HepG2 (cell line): ENCODE measurements around the gene HECTD3.
"Not testable (repeated sequence)": the region's sequence is repeated elsewhere in the genome, so short reads cannot be mapped to it uniquely, and the experiment has no call there.

Experiments used
- HOXA7 ChIP-seq: sonication (generic); formaldehyde crosslinking; IDR thresholded peaks from 2 replicates; pipeline ENCODE4 v1.8.1; 2022; ENCODE audit warnings: mild to moderate bottlenecking, missing genetic modification reagents, moderate library complexity
- MBD4 ChIP-seq: IDR thresholded peaks from 2 replicates; pipeline ENCODE4 v1.6.1; 2012; ENCODE audit warnings: low read length, inconsistent platforms, borderline replicate concordance
- PBX3 ChIP-seq: sonication (generic); formaldehyde crosslinking; IDR thresholded peaks from 2 replicates; pipeline ENCODE4 v1.8.1; 2023; ENCODE audit warnings: missing genetic modification reagents, inconsistent platforms, borderline replicate concordance
- ZNF143 ChIP-seq: sonication (generic); formaldehyde crosslinking; IDR thresholded peaks from 2 replicates; pipeline ENCODE4 v1.4.0; 2020; ENCODE audit warnings: missing genetic modification reagents
- ZNF274 ChIP-seq: sonication (generic); formaldehyde crosslinking; IDR thresholded peaks from 2 replicates; pipeline ENCODE4 v1.5.1; 2020; ENCODE audit warnings: mild to moderate bottlenecking, missing genetic modification reagents

- not testable (repeated sequence) for TF ChIP-seq MBD4; HOXA7; PBX3; ZNF143 (CRISPR knock-in tag); ZNF274
These were observed 9.5 kb downstream of the HECTD3 start for GRCh38 chr1:45001576-45001975.
